Islet of Langerhans (tissue), 1 donor: ENCODE results near the gene PLEKHG4B.

Experiments used
- FAIRE-seq: peaks from one replicate; lab custom pipeline; 2011; peaks lifted over from hg19 to GRCh38; lab: Jason Lieb, UNC

Gene PLEKHG4B

DNA sequence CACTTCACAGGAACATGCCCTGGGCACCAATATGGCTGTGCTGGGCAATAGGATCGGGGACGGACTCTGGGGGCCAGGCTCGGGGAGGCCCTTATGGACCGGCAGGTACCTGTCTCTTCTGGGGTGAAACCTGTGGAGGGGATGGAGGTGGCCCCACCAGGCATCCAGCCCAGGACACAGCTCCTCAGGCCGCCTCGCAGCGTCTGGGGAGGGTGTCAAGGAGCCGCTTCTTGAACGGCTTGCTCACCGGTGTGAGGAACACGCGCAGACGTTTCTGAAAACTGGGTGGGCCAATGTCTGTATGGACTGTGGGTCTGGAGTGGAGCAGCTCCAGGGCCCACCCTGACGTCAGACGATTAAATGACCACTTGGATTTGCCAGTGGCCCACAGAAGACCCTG, 45.8 kb downstream of the PLEKHG4B start:
- FAIRE-seq: no peak

GRCh38 chr5:138936-139335, 47.0 kb downstream of the PLEKHG4B start:
- no peak for FAIRE-seq

GRCh38 chr5:139579-140442, 47.8 kb downstream of the PLEKHG4B start:
- no peak for FAIRE-seq

- FAIRE-seq: no peak
Measured at GRCh38 chr5:140443-140829, 48.5 kb downstream of the PLEKHG4B start.

- FAIRE-seq: no peak
Measured at GRCh38 chr5:141211-141610, 49.2 kb downstream of the PLEKHG4B start.

DNA sequence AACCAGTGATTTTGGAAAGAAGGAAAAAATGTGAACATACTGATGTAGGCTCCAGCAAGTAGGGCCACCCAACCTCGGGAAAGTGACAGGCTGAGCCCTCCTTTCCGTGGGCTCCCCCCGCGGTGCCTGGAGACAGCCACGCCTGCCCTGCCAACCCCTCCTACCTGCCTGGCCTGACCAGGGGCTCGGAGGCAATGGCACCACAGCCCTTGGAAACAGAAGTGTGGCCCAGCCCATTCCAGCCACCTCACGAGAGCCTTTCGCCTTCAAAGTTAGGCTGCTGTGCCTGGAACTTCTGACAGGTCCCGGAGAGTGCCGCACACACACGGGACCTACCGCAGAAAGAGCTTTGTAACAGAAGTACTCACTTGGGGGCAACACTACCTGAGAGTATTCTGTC, 49.8 kb downstream of the PLEKHG4B start:
- FAIRE-seq: no peak

- FAIRE-seq: no peak
Measured at GRCh38 chr5:142246-142810, 50.4 kb downstream of the PLEKHG4B start.

GRCh38 chr5:143041-143440, 51.1 kb downstream of the PLEKHG4B start:
- no peak for FAIRE-seq

DNA sequence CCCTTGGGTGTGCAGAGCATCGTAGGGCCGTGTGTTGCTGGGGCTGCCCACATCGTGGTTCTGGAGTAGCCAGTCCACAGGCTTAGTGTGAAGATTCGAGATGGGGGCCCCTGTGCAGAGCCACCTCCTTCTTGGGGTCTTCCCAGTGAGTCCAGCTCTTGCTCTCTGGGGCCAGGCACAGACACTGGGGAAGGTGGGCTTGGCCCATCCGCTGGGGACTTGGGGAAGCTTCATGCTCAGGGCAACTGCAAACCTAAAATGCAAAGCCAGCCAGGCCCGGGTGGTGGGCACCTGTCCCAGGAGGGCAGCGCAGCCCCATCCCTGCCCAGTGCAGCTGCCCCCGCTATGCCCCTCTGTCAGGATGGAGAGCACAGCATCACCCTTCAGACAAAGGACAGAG, 53.0 kb downstream of the PLEKHG4B start:
- FAIRE-seq: no peak

GRCh38 chr5:145585-146323, 53.8 kb downstream of the PLEKHG4B start:
- FAIRE-seq: no peak

- no peak for FAIRE-seq
Measured at GRCh38 chr5:147751-148150, 55.8 kb downstream of the PLEKHG4B start.

DNA sequence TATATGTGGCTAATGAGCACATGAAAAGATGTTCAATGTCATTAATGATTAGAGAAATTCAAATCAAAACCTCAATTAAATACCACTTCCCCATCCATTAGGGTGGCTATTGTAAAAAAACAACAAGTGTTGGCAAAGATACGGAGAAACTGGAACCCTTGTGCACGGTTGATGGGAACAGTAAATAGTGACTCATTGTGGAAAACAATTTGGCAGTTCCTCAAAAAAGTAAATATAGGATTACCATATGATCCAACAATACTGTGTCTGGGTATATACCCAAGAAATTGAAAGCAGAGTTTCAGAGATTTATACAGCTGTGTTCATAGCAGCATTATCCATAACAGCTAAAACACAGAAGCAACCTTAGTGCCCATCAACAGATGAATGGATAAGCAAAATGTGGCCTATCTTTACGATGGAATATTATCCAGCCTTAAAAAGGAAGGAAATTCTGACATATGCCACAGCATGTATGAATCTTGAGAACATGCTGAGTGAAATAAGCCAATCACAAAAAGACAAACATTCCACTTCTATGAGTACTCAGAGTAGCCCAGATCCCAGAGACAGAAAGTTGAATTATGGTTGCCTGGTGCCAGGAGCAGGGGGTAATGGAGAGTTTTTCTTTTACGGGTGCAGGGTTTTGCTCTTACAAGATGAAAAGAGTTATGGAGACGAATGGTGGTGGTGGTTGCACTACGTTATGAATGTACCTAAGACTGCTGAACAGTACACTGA, 57.9 kb downstream of the PLEKHG4B start:
- no peak for FAIRE-seq

DNA sequence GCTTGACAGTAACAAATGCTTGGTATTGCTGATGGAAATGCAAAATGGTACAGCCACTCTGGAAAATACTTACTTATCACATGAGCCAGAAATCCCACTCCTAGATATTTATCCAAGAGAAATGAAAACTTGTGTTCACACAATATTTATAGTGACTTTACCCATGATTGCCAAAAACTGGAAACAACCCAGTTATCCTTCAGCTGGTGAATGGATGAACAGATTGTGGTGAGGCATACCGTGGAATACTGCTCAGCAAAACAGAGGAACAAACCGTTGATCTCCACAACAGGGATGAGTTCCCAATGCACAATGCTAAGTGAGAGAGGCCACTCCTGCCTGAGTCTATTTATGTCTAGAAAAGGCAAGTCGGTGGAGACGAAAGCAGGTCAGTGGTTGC, 58.8 kb downstream of the PLEKHG4B start:
- FAIRE-seq: no peak

- FAIRE-seq: no peak
Measured at GRCh38 chr5:152077-152476, 60.1 kb downstream of the PLEKHG4B start.

- FAIRE-seq: no peak
Measured at GRCh38 chr5:153256-153655, 61.3 kb downstream of the PLEKHG4B start.

- FAIRE-seq: no peak
Measured at GRCh38 chr5:154236-154635, 62.3 kb downstream of the PLEKHG4B start.

DNA sequence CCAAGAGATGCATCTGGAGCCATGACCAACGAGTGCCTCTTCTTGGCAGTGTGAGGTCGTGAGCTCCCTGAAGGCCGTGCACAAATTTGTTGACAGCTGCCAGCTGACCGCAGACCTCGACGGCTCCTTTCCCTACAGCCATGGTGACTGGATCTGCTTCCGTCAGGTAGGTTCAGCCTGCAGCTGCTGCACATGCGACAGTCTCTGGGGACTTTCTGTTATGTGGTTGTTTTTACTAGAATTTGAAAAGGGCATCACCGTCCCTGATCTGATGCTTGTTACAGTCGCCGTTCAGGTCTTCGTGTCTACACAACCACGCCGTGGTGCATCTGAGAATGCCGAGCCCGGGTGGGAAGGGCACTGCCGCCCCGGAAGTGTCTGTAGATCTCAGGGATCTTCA, 62.9 kb downstream of the PLEKHG4B start:
- no peak for FAIRE-seq

DNA sequence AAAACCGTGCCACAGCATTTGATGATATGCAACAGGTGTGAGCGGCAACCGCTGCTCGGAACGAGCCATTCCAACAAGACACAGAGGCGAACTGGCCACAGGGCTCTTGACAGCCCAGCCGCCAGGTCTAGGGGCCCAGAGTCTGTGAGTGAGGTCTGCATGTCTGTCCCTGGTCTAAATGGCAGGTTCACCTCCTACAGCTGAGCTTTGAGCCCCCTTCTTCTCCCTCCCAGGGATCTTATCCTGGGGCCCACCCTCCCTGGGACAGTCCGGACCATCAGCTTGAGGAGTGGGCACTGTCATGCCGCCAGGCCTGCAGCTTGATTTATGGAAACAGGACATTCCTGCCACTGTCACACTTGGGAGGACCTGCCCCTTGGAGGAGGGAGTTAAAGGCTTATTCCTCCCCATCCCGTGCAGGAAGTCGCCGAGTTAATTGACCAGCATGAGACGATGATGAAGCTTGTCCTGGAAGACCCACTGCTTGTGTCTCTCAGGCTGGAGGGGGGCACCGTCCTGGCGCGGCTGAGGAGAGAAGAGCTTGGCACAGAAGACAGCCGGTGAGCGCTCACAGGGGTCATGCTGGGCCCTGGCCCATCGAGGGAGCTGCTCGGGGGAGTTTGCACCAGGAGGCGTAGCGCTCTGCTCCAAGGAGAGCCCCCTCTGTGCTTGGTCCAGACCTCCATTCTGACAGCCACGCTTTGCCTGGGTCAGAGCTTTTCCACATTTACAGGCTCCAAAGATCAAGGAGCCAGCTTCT, 63.9 kb downstream of the PLEKHG4B start:
- no peak for FAIRE-seq

GRCh38 chr5:156411-157072, 64.6 kb downstream of the PLEKHG4B start:
- no peak for FAIRE-seq

DNA sequence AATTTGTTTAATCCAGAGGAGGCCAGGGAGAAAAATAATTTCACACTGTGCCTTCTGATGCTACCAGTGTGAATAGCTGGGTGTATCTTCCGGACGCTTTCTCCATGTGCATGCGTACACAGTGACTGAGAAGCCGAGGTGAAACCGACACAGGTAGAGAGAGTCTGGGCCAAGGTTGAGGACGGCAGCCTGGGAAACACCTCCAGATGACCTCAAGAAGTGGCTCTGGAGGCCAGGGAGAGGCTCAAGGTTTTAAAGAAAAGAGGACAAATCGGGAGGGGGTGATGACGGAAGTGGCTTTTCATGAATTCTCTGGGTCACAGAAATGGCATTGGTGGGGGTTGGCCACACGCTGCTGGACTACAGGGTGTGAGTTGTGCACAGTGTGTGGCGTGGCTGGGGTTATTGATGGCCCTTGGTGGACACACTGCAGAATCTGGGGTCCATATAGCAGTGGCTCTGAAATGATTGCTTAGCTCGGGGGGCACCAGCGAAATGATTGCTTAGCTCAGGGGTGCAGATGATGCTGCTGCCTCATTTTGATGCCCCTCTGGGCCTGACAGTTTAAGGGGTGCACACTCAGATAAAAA, 65.3 kb downstream of the PLEKHG4B start:
- no peak for FAIRE-seq

GRCh38 chr5:157801-158200, 65.8 kb downstream of the PLEKHG4B start:
- FAIRE-seq: no peak
